Fibroblast of the aortic adventitia (primary cell): Measurements from ENCODE around the gene MUC20. TPM values are rescaled to one million over a fixed set of nuclear protein-coding genes. Genes with fewer than 3 reads are reported as not detected.

Experiments
- DNase-seq: peaks from one replicate; pipeline ENCODE4 v3.0.0-alpha.2; 2010; ENCODE audit warnings: low read depth
- H3K4me3 ChIP-seq: 2 replicates; pipeline ENCODE4 v1.5.1; 2011; ENCODE audit warnings: low read depth, mild to moderate bottlenecking, control low read depth, low read length, moderate library complexity
- total RNA-seq: library from RNA; depleted of rRNA; stranded (reverse); fragments of >200 nt; gene quantifications from 2 replicates; pipeline ENCODE4 v1.2.3, GENCODE V29; 2012; ENCODE audit warnings: low replicate concordance
- TF ChIP-seq, protein P1 (sequence below): IDR thresholded peaks from 2 replicates; pipeline ENCODE4 v1.5.1; 2011; ENCODE audit warnings: mild to moderate bottlenecking, low read length, control low read depth, inconsistent platforms; ENCODE audit not compliant: insufficient read depth

Gene MUC20
- total RNA-seq, 1 donor, result 0.63 TPM

DNA sequence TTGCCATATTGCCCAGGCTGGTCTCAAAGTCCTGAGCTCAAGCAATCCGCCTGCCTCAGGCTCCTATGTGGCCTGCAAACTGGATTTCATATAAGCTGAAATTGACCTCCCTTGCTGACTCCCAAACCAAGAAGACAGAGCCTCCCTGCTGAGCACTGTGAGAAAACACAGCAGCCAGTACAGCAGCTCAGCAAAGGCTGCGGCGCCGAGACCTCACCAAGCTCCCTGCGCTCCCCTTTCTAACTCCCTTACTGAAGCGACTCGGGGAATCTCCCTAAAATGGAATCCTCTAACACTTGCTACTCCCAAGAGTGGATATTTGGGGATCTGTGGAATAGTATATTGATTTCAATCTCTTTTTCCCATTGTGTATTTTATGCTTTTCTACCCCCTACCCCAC is 34.6 kb downstream of the MUC20 start:
- TF ChIP-seq, protein P1, sequence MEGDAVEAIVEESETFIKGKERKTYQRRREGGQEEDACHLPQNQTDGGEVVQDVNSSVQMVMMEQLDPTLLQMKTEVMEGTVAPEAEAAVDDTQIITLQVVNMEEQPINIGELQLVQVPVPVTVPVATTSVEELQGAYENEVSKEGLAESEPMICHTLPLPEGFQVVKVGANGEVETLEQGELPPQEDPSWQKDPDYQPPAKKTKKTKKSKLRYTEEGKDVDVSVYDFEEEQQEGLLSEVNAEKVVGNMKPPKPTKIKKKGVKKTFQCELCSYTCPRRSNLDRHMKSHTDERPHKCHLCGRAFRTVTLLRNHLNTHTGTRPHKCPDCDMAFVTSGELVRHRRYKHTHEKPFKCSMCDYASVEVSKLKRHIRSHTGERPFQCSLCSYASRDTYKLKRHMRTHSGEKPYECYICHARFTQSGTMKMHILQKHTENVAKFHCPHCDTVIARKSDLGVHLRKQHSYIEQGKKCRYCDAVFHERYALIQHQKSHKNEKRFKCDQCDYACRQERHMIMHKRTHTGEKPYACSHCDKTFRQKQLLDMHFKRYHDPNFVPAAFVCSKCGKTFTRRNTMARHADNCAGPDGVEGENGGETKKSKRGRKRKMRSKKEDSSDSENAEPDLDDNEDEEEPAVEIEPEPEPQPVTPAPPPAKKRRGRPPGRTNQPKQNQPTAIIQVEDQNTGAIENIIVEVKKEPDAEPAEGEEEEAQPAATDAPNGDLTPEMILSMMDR, result no peak
- no peak for DNase-seq

DNA sequence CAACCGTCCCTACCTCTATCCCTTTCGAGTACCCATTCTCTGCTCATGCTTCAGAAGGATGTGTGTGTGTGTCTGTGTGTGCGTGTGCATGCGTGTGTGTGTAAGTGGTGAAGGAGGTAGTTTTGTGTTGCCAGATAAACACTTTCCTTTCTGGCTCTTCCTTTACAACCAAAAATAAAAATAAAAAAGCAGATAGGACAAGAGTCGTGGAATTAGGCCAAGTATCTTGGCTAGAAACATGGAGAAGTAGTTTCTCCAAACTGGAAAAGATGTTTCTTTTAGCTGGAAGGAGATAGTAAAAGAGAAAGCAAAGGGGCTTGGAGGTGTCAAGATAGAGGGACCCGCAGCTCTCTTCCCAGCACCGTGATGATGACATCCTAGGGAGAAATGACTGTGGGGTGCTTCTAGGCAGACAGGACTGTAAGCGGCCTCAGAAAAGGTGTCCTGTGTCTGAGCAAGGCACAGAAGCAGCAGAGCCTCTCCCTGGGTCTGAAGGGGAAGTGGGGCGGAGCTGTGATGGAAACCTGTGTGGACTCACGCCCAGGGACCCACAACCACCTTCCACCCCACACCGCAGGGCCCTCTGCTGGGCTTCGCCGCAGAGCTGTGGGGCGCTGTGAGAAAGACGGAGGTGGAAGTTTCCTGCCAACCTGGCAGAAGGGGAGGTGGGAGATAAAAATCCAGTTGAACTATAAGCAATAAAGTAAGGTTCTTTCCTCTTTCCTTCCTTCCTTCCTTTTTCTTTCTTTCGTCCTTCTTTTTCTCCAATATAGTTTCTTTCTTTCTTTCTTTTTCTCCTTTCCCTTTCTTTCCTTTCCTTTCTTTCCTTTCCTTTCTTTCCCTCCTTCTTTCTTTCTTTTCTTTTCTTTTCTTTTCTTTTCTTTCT is 35.3 kb downstream of the MUC20 start:
- no peak for DNase-seq
- TF ChIP-seq, protein P1, result no peak
- no peak overlapping the region for H3K4me3 ChIP-seq

More for the DNA sequence above, 34.6 kb downstream of the MUC20 start:
- H3K4me3 ChIP-seq, result no peak overlapping the region

DNA sequence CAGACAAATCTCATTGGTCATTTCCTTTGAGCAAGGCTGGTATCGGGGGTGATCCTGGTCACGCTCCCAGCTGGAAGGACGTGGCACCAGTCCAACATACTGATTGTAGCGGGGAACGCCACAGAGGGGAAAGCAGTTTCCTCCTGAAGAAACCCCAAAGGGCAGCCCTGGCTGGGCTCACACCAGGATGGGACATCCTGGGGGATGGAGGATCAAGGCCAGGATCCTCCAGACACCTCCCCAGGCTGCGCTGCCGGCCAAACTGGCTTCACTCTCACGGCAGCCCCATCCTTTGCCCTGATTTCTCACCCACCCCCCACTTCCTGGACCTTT is 36.6 kb downstream of the MUC20 start:
- no peak for DNase-seq
- TF ChIP-seq, protein P1, result no peak
- no peak overlapping the region for H3K4me3 ChIP-seq

DNA sequence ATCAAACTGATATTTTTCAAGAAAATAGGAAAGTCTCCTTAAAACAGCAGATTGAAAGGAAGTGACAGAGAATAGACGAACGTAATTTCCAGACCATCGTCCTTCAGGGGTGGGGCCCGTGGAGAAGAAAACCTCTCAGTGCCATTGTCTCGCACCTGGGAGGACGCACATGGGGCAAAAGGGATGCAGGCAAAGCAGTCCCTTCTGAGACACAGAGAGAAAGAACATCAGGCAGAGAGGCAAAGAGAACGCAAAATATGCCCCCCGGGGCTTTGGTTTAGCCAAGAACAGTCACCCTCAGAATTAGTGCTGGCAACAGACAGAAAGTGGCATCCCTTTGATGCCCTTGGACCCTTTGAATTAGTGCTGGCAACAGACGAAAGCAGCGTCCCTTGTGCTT is 37.0 kb downstream of the MUC20 start:
- TF ChIP-seq, protein P1, result no peak
- no peak overlapping the region for H3K4me3 ChIP-seq

DNA sequence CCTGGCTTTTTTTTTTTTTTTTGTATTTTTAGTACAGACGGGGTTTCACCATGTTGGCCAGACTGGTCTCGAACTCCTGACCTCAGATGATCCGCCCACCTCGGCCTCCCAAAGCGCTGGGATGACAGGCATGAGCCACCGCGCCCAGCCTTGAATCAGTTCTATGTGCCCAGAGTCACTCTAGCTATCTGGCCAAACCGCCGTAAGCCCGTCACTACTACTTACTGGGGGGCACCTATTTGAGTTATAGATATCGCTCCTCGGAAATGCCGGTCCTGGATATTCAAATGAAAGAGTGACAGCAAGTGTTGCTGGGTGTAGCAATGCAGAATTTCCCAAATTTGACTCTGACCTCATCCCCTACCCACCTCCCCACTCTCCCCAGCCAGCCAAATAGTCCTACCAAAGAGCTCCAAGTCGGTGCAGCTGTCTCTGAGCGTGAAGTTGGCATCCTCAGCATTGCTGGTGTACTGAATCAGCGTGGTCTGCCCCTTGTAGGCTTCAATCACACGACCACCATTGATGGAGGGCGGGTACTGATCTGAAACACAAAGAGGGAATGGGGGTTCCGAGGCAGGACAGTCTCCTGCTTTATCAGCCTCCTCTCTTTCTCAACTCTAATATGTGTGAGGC is 38.1 kb downstream of the MUC20 start:
- no peak overlapping the region for H3K4me3 ChIP-seq
- no peak for DNase-seq
- TF ChIP-seq, protein P1, result no peak

More for the DNA sequence above, 37.0 kb downstream of the MUC20 start:
- no peak for DNase-seq

DNA sequence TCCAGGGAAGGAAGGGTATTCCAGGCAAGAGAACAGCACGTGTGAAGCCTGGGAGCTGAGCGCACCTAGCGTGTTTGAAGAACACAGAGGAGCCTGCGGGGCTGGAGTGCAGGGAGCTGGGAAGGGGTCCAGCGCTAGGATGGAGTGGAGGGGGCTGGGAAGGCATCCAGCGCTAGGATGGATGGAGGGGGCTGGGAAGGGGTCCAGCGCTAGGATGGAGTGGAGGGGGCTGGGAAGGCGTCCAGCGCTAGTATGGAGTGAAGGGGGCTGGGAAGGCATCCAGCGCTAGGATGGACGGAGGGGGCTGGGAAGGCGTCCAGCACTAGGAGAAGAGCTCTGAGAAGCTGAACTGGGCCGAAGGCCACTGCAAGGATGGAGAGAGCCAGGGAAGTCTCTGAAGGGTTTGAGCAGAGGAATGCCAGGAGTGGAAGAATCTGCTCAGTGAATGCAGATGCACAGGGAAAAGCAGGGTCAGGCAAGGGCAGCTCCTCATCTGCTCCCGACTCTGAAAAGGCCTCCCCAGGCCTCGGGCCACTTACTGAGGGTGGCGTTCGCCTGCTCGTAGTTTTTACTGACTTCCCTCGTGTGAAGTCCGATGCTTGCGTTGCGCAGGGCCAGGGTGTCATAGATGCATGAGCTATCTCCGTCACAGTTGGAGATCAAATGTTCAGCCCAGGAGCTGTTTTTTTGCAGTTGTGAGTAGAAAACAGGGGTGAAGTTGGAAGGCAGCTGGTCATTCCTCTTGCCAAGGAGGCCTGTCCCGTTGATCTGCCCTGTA is 39.8 kb downstream of the MUC20 start:
- TF ChIP-seq, protein P1, result no peak
- no peak overlapping the region for H3K4me3 ChIP-seq
- DNase-seq, result peak; percentile 81
